ENCODE data around the gene PANX2. TPM values are rescaled to one million over a fixed set of nuclear protein-coding genes. Genes with fewer than 3 reads are reported as not detected.

Gene PANX2
- total RNA-seq, 1 experiment from 2014 or later, result 0.58 TPM

DNA sequence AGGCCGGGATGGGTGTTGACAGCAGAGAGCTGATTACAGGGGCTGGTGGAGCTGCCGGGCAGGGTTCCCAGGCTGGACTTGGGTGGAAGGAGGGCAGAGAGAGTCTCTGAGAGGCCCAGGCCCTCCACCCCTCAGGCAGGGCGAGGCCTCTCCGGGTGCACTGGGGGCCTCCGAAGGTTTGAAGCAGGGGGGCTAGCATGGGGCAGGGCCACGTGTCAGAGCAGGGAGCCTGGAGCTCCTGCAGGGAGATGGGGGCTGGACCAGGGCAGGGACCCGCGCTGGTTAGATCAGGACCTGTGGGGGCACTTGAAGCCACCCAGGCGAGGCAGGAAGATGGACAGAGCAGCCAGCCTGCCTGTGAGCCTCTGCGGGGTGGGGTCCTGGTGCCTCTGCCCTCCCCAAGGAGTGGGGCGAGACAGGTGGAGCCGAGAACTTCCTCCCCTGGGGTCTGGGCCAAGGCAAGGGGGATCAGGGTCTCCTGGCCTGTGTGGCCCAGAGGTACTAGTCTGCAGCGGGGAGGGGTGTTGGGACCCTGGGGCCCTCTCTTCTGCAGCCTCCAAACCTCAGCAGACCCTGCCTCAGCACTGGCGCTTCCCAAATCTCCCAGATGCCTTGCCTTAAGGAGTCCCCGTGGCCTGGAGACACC lies 911 bp downstream of the PANX2 start:
- H3K36me3 ChIP-seq, result no peaks in the 10 kb centered on the region
- no peak overlapping the region for H3K4me3 ChIP-seq

DNA sequence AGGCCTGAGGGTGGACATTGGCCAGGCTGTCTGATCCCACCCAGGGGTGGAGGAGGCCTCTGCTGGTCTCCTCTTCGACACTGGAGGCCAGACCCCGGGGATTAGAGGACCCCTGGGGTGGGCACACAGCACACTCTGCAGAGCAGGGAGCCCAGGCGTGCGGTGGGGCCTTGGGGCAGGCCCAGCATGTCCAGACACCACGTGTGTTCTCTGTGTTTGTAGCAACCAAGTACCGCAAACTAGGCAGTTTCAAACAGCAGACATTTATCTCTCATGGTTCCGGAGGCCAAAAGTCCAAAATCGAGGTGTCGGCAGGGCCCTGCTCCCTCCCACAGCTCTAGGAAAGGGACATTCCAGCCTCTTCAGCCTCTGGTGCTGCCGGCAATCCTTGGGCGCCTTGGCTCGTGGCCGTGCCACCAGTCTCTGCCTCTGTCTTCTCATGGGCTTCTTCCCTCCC lies 1.5 kb downstream of the PANX2 start:
- no peaks in the 10 kb centered on the region for H3K9me3 ChIP-seq (replicated peaks)
- DNase-seq (ENCODE audit: low read depth in 1 of 2, low spot score in 2 of 2), result no peak
- H3K4me1 ChIP-seq (replicated peaks), result peaks cover 3% of the 10 kb centered on the region; the same call in 1 of the 2 replicates
- H3K27me3 ChIP-seq (replicated peaks), result peaks cover 11% of the 10 kb centered on the region; the same call in 1 of the 2 replicates
- H3K27ac ChIP-seq, result no peak overlapping the region
- H3K4me3 ChIP-seq, result no peak overlapping the region
- no peaks in the 10 kb centered on the region for H3K36me3 ChIP-seq

More for the DNA sequence above, 911 bp downstream of the PANX2 start:
- Histone ChIP-seq H3K27ac (no peak overlapping the region), H3K27me3 (replicated peaks) (peaks cover 11% of the 10 kb centered on the region; the same call in 1 of the 2 replicates), H3K4me1 (replicated peaks) (peaks cover 3% of the 10 kb centered on the region; the same call in 1 of the 2 replicates), H3K9me3 (replicated peaks) (no peaks in the 10 kb centered on the region)
- no peak for DNase-seq (ENCODE audit: low read depth in 1 of 2, low spot score in 2 of 2)

DNA sequence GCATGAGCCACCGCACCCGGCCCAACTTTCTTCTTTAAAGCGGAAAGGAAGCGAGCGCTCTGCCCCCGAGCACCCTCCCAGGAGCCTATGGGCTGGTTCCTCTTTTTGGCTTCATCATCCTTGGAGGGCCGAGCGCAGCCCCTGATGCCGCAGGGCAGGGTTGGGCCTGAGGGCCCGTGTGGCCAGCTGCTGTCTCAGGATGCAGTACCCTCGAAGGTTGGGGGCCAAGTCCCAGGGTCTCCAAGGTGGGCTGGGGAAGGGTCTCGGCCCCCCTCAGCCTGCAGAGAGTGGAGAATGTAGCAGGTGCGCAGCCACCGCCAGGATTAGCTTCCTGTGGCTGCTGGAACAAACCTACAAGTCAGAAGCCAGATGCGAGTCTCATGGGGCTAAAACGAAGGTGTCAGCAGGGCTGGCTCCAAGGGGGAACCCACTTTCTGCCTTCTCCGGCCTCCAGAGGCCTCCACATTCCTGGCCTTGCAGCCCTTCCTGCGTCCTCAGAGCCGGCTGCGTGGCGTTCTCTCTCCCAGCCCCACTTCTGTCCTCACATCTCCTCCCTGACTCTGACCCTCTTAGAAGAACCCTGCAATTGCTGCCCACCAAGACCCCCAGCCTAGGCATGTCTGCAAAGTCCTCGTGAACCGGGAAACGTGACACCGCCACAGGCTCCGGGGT lies 2.9 kb downstream of the PANX2 start:
- Histone ChIP-seq H3K27me3 (replicated peaks) (peaks cover 11% of the 10 kb centered on the region; the same call in 1 of the 2 replicates), H3K27ac (no peak overlapping the region), H3K36me3 (no peaks in the 10 kb centered on the region), H3K4me3 (no peak overlapping the region), H3K9me3 (replicated peaks) (no peaks in the 10 kb centered on the region), H3K4me1 (replicated peaks) (peaks cover 3% of the 10 kb centered on the region; the same call in 1 of the 2 replicates)
- DNase-seq (ENCODE audit: low read depth in 1 of 2, low spot score in 2 of 2), result no peak

DNA sequence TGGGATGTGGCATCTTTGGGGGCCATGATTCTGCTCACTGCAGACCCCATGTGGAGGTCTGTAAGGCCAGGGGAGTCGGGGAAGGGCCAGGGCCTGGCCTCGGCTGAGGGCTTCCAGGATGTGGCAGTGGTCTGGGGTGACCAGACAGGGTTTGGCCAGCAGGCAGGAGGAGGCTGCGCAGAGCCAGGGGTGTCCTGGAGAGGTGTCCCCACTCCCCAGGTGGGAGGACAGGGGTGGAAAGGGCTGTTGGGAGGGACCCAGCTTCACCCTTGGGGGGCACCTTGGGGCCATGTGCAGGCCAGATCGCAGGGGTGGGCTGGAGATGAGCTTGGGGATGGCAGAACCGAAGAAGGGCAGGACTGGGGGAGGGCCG lies 3.4 kb downstream of the PANX2 start:
- Histone ChIP-seq H3K4me3 (no peak overlapping the region), H3K27me3 (replicated peaks) (peaks cover 9% of the 10 kb centered on the region; the same call in 1 of the 2 replicates), H3K9me3 (replicated peaks) (no peaks in the 10 kb centered on the region), H3K27ac (no peak overlapping the region), H3K4me1 (replicated peaks) (peaks cover 3% of the 10 kb centered on the region; the same call in 1 of the 2 replicates), H3K36me3 (no peaks in the 10 kb centered on the region)
- DNase-seq (ENCODE audit: low read depth in 1 of 2, low spot score in 2 of 2), result no peak

DNA sequence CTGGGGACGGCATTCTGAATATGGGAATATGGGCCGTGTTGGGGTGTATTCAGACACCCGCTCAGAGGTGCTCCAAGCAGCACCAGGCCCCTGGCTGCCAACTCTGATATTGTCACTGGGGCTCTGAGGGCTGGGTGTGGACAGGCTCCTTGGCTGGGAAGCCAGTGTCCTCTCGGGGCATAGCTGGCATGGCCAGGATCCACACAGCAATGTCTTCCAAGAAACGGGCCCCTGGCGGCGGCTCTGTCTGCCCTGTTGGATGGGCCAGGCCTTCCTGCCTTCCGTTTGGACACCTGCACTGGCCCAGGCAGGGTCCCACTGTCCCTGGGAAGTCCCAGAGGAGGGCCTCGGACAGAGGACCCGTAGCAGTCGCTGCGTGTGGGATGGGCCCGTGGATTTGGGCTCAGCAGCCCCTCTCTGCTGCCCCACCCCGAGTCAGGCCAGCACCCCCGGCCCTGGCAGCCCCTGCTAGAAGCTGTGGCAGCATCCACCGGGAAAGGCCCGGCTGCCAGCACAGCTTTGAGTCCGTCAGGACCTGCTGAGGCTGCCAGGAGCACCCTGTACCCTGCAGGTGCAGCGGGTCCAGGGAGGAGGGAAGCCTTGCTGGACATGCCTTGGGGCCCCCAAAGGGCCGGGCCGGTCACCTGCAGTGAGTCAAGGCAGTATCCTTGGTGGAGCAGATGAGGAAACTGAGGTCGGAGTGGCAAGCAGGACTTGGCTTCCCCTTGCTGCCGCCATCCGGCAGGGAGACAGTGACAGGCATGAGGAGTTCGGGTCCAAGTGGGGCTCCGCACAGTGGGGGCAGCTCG lies 4.1 kb downstream of the PANX2 start:
- Histone ChIP-seq H3K4me1 (replicated peaks) (peaks cover 3% of the 10 kb centered on the region; the same call in 1 of the 2 replicates), H3K27ac (no peak overlapping the region), H3K9me3 (replicated peaks) (no peaks in the 10 kb centered on the region), H3K4me3 (no peak overlapping the region), H3K27me3 (replicated peaks) (peaks cover 5% of the 10 kb centered on the region; the same call in 1 of the 2 replicates), H3K36me3 (no peaks in the 10 kb centered on the region)
- no peak for DNase-seq (ENCODE audit: low read depth in 1 of 2, low spot score in 2 of 2)

DNA sequence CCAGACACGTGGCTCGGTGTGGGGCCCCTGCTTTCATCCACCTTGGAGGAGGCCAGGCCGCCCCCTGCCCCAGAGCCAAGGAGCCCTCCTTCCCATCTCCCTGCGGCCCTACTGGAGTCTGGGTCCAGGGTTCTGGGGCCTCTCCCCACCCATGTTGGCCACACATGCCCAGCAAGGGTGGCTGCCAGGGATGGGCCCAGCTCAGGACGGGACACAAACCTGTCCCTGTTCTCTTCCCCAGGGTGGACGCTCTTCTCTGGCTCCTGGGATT lies 4.6 kb downstream of the PANX2 start:
- H3K9me3 ChIP-seq (replicated peaks), result no peaks in the 10 kb centered on the region
- no peak overlapping the region for H3K4me3 ChIP-seq
- H3K4me1 ChIP-seq (replicated peaks), result peaks cover 3% of the 10 kb centered on the region; the same call in 1 of the 2 replicates
- peaks cover 5% of the 10 kb centered on the region; the same call in 1 of the 2 replicates for H3K27me3 ChIP-seq (replicated peaks)
- no peak overlapping the region for H3K27ac ChIP-seq
- no peaks in the 10 kb centered on the region for H3K36me3 ChIP-seq
- DNase-seq (ENCODE audit: low read depth in 1 of 2, low spot score in 2 of 2), result no peak

DNA sequence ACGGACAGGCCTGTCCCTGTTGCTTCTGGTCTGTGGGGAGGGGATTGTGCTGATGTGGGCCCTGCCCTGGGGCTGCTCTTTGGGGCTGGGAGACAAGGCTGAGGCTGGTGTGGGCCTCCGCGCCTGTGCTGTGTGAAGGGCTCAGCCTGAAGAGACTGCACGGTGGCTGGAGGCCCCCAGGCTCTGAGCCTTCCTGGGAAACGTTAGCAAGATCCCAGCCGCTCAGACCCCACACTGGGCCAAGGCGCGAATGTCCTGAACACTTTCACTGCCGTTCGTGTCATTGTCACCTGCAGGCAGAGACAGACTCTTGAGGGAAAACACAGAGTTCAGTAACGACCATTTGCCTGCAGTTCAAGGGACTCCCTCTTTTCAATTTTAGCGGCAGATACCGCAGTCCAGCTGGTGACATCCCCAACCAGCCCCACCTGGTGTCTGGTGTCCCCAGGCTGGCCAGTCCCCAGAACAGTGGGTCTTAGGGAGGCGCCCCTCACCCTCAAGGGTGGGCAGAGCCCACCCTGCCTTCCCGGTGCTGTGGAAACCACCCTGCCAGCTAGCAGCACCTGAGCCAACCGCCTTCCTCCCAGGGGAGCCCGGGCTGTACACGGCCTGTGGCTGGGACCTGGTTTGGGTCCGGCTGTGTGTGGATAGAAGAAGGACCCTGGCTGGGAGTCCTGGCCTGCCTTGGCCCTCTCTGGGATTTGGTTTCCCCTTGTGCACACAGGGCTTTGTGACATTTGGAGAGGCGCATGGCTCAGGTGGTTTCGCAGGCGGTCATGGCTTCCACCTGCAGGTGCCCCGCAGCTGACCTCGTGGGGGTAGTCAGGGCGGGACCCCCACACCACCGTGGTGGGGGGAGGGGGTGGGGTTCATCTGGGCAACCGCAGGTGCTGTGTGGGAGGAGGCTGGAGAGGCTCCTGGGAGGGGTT lies 5.7 kb downstream of the PANX2 start:
- no peak for DNase-seq (ENCODE audit: low read depth in 1 of 2, low spot score in 2 of 2)
- H3K36me3 ChIP-seq, result no peaks in the 10 kb centered on the region
- H3K4me3 ChIP-seq, result no peak overlapping the region
- H3K9me3 ChIP-seq (replicated peaks), result no peaks in the 10 kb centered on the region
- no peaks in the 10 kb centered on the region; the same call in 1 of the 2 replicates for H3K27me3 ChIP-seq (replicated peaks)
- no peaks in the 10 kb centered on the region for H3K4me1 ChIP-seq (replicated peaks)
- H3K27ac ChIP-seq, result no peak overlapping the region

DNA sequence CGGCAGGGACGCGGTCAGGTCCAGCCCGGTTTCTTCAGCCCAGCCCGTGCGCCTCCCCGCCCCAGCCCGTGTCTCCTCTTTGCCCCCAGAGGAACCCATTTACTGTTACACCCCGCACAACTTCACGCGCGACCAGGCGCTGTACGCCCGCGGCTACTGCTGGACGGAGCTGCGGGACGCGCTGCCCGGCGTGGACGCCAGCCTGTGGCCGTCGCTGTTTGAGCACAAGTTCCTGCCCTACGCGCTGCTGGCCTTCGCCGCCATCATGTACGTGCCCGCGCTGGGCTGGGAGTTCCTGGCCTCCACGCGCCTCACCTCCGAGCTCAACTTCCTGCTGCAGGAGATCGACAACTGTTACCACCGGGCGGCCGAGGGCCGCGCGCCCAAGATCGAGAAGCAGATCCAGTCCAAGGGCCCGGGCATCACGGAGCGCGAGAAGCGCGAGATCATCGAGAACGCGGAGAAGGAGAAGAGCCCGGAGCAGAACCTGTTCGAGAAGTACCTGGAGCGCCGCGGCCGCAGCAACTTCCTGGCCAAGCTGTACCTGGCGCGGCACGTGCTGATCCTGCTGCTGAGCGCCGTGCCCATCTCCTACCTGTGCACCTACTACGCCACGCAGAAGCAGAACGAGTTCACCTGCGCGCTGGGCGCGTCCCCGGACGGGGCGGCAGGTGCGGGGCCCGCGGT lies 6.5 kb downstream of the PANX2 start:
- no peaks in the 10 kb centered on the region for H3K4me1 ChIP-seq (replicated peaks)
- H3K9me3 ChIP-seq (replicated peaks), result no peaks in the 10 kb centered on the region
- H3K4me3 ChIP-seq, result no peak overlapping the region
- no peak for DNase-seq (ENCODE audit: low read depth in 1 of 2, low spot score in 2 of 2)
- no peak overlapping the region for H3K27ac ChIP-seq
- no peaks in the 10 kb centered on the region for H3K36me3 ChIP-seq
- no peaks in the 10 kb centered on the region for H3K27me3 ChIP-seq (replicated peaks)

DNA sequence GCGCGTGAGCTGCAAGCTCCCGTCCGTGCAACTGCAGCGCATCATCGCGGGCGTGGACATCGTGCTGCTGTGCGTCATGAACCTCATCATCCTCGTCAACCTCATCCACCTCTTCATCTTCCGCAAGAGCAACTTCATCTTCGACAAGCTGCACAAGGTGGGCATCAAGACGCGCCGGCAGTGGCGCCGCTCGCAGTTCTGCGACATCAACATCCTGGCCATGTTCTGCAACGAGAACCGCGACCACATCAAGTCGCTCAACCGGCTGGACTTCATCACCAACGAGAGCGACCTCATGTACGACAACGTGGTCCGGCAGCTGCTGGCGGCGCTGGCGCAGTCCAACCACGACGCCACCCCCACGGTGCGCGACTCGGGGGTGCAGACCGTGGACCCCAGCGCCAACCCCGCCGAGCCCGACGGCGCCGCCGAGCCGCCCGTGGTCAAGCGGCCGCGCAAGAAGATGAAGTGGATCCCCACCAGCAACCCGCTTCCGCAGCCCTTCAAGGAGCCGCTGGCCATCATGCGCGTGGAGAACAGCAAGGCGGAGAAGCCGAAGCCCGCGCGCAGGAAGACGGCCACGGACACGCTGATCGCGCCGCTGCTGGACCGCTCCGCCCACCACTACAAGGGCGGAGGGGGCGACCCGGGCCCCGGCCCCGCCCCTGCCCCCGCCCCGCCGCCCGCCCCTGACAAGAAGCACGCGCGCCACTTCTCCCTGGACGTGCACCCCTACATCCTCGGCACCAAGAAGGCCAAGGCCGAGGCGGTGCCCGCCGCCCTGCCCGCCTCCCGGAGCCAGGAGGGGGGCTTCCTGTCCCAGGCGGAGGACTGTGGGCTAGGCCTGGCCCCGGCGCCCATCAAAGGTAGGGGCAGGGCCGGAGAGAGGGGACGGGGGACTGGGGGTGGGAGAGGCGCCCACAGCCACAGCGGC lies 7.3 kb downstream of the PANX2 start:
- no peak overlapping the region for H3K4me3 ChIP-seq
- H3K27me3 ChIP-seq (replicated peaks), result no peaks in the 10 kb centered on the region
- no peaks in the 10 kb centered on the region for H3K9me3 ChIP-seq (replicated peaks)
- no peaks in the 10 kb centered on the region for H3K4me1 ChIP-seq (replicated peaks)
- no peak overlapping the region for H3K27ac ChIP-seq
- no peak for DNase-seq (ENCODE audit: low read depth in 1 of 2, low spot score in 2 of 2)
- no peaks in the 10 kb centered on the region for H3K36me3 ChIP-seq

DNA sequence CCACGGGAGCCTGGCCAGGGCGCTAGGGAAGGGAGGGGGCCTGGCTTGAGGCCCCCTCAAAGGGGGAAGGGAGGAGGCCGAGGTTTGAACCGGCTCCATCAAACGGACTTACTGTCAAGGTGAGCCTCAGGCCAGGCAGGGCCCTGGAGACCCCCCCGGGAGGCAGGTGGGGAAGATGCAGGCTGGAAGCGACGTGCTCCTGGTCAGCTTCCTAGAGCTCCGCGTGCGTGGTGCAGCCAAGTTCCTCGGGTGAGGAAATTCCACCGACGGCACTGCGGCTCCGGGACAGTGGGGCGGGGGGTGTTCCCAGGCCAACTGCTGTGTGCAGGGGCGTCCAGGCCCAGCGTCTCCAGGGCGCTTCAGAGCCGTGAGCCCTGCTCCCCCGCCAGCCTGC lies 7.9 kb downstream of the PANX2 start:
- Histone ChIP-seq H3K4me1 (replicated peaks) (no peaks in the 10 kb centered on the region), H3K4me3 (no peak overlapping the region), H3K9me3 (replicated peaks) (no peaks in the 10 kb centered on the region), H3K27me3 (replicated peaks) (no peaks in the 10 kb centered on the region), H3K27ac (no peak overlapping the region), H3K36me3 (no peaks in the 10 kb centered on the region)
- no peak for DNase-seq (ENCODE audit: low read depth in 1 of 2, low spot score in 2 of 2)

DNA sequence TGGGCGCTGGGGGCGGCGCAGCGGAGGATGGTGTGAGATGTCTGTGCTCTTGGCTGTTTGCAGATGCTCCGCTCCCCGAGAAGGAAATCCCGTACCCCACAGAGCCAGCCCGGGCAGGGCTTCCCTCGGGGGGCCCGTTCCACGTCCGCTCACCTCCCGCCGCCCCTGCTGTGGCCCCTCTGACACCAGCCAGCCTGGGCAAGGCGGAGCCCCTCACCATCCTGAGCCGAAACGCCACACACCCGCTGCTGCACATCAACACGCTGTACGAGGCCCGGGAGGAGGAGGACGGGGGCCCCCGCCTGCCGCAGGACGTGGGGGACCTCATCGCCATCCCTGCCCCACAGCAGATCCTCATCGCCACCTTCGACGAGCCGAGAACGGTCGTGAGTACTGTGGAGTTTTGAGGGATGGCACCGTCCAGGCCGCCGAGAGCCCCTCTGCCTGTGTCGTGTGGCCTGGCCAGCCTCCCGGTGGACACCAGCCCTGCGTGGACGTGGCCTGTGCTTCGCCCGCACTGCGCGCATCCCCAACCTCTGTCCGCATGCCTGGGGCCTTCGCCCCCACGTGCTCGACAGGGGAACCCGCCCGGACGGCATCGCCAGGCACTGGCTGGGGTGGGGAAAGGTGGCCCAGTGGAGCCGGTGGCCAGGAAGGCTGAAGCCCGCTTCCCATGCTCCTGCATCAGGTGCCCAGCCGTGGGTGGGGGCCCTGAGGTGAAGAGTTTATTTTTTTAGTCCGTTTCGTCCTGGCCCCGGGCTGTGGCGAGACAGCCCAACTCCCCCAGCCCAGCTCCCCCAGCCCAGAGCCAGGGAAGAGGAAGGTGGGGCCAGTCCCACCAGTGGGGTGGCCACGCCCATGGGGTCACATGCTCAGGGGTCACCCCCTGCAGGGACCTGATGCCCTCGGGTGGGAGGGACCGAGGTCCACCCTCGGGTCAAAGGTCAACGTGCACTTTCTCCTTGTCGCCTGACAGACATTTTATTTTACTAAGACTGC lies 8.6 kb downstream of the PANX2 start:
- H3K9me3 ChIP-seq (replicated peaks), result no peaks in the 10 kb centered on the region
- DNase-seq (ENCODE audit: low read depth in 1 of 2, low spot score in 2 of 2), result no peak
- no peaks in the 10 kb centered on the region for H3K27me3 ChIP-seq (replicated peaks)
- H3K4me3 ChIP-seq, result no peak overlapping the region
- H3K27ac ChIP-seq, result no peak overlapping the region
- H3K36me3 ChIP-seq, result no peaks in the 10 kb centered on the region
- 0 out of 2 replicates have a peak, but pooled peaks cover 4% of the 10 kb centered on the region for H3K4me1 ChIP-seq (replicated peaks)
